SK-N-SH treated with all-trans-retinoic acid at 6 μM for 48 hours (cell line): ENCODE results near the gene MYH15.

Experiments used
- ATAC-seq: fragments of 200-7000 bp; cut with Tn5 transposase; 3 replicates; pipeline ENCODE4 v1.9.1; 2020; ENCODE audit warnings: mild to moderate bottlenecking, moderate library complexity
- ARNTL ChIP-seq: fragments of 450-650 bp; formaldehyde crosslinking; IDR thresholded peaks from 2 replicates; pipeline ENCODE4 v1.5.0; 2020; ENCODE audit warnings: low read depth, mild to moderate bottlenecking, moderate library complexity, borderline replicate concordance
- CSDC2 ChIP-seq: fragments of 250-450 bp; sonication (Bioruptor Pico); IDR thresholded peaks from 2 replicates; pipeline ENCODE4 v1.5.0; 2020; ENCODE audit warnings: mild to moderate bottlenecking, moderate library complexity
- ESRRG ChIP-seq: fragments of 250-450 bp; sonication (Bioruptor Pico); IDR thresholded peaks from 2 replicates; pipeline ENCODE4 v1.6.1; 2021; ENCODE audit warnings: mild to moderate bottlenecking
- GLIS3 ChIP-seq: fragments of 250-450 bp; sonication (Bioruptor Pico); IDR thresholded peaks from 2 replicates; pipeline ENCODE4 v1.5.0; 2020; ENCODE audit warnings: mild to moderate bottlenecking, moderate library complexity
- OSR1 ChIP-seq: fragments of 250-450 bp; sonication (Bioruptor Pico); IDR thresholded peaks from 2 replicates; pipeline ENCODE4 v1.8.0; 2022; ENCODE audit warnings: moderate library complexity, mild to moderate bottlenecking, inconsistent platforms
- RARB ChIP-seq: fragments of 250-450 bp; sonication (Bioruptor Pico); IDR thresholded peaks from 2 replicates; pipeline ENCODE4 v1.8.0; 2021; ENCODE audit warnings: mild to moderate bottlenecking, moderate library complexity
- SNAI2 ChIP-seq: fragments of 250-450 bp; sonication (Bioruptor Pico); IDR thresholded peaks from 2 replicates; pipeline ENCODE4 v1.5.0; 2020; ENCODE audit warnings: mild to moderate bottlenecking, moderate library complexity
- TCF4 ChIP-seq: fragments of 250-450 bp; sonication (Bioruptor Pico); IDR thresholded peaks from 2 replicates; pipeline ENCODE4 v1.8.0; 2021; ENCODE audit warnings: mild to moderate bottlenecking, moderate library complexity, borderline replicate concordance
- TOX ChIP-seq: fragments of 250-450 bp; sonication (Bioruptor Pico); IDR thresholded peaks from 2 replicates; pipeline ENCODE4 v1.8.0; 2021; ENCODE audit warnings: mild to moderate bottlenecking, moderate library complexity, borderline replicate concordance
- ZC3H10 ChIP-seq: fragments of 250-450 bp; sonication (Bioruptor Pico); IDR thresholded peaks from 2 replicates; pipeline ENCODE4 v1.5.1; 2021; ENCODE audit warnings: mild to moderate bottlenecking, moderate library complexity
- ZFP3 ChIP-seq: fragments of 250-450 bp; sonication (Bioruptor Pico); IDR thresholded peaks from 2 replicates; pipeline ENCODE4 v1.5.0; 2020; ENCODE audit warnings: mild to moderate bottlenecking, moderate library complexity
- ZNF565 ChIP-seq: fragments of 450-650 bp; formaldehyde crosslinking; conservative IDR thresholded peaks from 2 replicates; pipeline ENCODE4 v1.5.0; 2020; ENCODE audit warnings: low read depth, mild to moderate bottlenecking, moderate library complexity
- ZNF8 ChIP-seq: fragments of 450-650 bp; formaldehyde crosslinking; IDR thresholded peaks from 2 replicates; pipeline ENCODE4 v1.5.0; 2020; ENCODE audit warnings: mild to moderate bottlenecking, moderate library complexity
- TF ChIP-seq, protein P1 (sequence below): fragments of 250-450 bp; sonication (Bioruptor Pico); IDR thresholded peaks from 2 replicates; pipeline ENCODE4 v1.8.0; 2021; ENCODE audit warnings: low read depth, mild to moderate bottlenecking, moderate library complexity, borderline replicate concordance
- TF ChIP-seq, protein P2 (sequence below): fragments of 250-450 bp; sonication (Bioruptor Pico); IDR thresholded peaks from 2 replicates; pipeline ENCODE4 v1.5.0; 2020; ENCODE audit warnings: mild to moderate bottlenecking, moderate library complexity
- TF ChIP-seq, protein P3 (sequence below): fragments of 250-450 bp; sonication (Bioruptor Pico); IDR thresholded peaks from 2 replicates; pipeline ENCODE4 v1.8.0; 2020; ENCODE audit warnings: mild to moderate bottlenecking, moderate library complexity, borderline replicate concordance
- TF ChIP-seq, protein P4 (sequence below): fragments of 250-450 bp; sonication (Bioruptor Pico); IDR thresholded peaks from 2 replicates; pipeline ENCODE4 v1.5.1; 2020; ENCODE audit warnings: low read depth, mild to moderate bottlenecking, moderate library complexity
- TF ChIP-seq, protein P5 (sequence below): fragments of 250-450 bp; sonication (Bioruptor Pico); IDR thresholded peaks from 2 replicates; pipeline ENCODE4 v1.5.1; 2021; ENCODE audit warnings: mild to moderate bottlenecking, moderate library complexity

Gene MYH15

DNA sequence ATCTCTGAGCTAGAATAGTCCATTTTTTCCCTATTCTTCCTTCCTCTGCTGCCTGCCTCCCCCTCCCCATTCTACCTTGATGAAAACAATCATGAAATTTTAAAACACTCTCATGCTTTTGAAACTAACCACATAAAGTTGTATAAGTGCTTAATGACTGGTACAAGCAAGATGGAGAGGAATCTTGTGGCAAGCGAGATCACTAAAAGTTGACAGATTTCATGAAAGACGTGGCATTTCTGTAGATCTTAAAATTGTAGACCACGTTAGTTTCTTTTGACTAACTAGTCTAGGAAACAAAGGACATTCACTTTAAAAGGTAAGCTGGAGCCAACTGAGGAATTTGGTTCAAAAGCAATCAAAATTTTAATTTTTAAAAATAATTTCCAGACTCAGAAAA lies 178.6 kb downstream of the MYH15 start:
- ATAC-seq: no peak
- TF ChIP-seq ZFP3 (CRISPR knock-in tag) (no peak), ESRRG (CRISPR knock-in tag) (no peak), ZNF565 (no peak), TOX (no peak), CSDC2 (CRISPR knock-in tag) (no peak), TCF4 (CRISPR knock-in tag) (no peak), ARNTL (no peak), SNAI2 (no peak), OSR1 (CRISPR knock-in tag) (no peak), ZNF8 (CRISPR knock-in tag) (no peak), ZC3H10 (CRISPR knock-in tag) (no peak), RARB (CRISPR knock-in tag) (no peak), GLIS3 (CRISPR knock-in tag) (no peak)
- TF ChIP-seq, protein P1, sequence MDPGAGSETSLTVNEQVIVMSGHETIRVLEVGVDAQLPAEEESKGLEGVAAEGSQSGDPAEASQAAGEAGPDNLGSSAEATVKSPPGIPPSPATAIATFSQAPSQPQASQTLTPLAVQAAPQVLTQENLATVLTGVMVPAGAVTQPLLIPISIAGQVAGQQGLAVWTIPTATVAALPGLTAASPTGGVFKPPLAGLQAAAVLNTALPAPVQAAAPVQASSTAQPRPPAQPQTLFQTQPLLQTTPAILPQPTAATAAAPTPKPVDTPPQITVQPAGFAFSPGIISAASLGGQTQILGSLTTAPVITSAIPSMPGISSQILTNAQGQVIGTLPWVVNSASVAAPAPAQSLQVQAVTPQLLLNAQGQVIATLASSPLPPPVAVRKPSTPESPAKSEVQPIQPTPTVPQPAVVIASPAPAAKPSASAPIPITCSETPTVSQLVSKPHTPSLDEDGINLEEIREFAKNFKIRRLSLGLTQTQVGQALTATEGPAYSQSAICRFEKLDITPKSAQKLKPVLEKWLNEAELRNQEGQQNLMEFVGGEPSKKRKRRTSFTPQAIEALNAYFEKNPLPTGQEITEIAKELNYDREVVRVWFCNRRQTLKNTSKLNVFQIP (CRISPR knock-in tag): no peak
- TF ChIP-seq, protein P2, sequence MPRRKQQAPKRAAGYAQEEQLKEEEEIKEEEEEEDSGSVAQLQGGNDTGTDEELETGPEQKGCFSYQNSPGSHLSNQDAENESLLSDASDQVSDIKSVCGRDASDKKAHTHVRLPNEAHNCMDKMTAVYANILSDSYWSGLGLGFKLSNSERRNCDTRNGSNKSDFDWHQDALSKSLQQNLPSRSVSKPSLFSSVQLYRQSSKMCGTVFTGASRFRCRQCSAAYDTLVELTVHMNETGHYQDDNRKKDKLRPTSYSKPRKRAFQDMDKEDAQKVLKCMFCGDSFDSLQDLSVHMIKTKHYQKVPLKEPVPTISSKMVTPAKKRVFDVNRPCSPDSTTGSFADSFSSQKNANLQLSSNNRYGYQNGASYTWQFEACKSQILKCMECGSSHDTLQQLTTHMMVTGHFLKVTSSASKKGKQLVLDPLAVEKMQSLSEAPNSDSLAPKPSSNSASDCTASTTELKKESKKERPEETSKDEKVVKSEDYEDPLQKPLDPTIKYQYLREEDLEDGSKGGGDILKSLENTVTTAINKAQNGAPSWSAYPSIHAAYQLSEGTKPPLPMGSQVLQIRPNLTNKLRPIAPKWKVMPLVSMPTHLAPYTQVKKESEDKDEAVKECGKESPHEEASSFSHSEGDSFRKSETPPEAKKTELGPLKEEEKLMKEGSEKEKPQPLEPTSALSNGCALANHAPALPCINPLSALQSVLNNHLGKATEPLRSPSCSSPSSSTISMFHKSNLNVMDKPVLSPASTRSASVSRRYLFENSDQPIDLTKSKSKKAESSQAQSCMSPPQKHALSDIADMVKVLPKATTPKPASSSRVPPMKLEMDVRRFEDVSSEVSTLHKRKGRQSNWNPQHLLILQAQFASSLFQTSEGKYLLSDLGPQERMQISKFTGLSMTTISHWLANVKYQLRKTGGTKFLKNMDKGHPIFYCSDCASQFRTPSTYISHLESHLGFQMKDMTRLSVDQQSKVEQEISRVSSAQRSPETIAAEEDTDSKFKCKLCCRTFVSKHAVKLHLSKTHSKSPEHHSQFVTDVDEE: no peak
- TF ChIP-seq, protein P3, sequence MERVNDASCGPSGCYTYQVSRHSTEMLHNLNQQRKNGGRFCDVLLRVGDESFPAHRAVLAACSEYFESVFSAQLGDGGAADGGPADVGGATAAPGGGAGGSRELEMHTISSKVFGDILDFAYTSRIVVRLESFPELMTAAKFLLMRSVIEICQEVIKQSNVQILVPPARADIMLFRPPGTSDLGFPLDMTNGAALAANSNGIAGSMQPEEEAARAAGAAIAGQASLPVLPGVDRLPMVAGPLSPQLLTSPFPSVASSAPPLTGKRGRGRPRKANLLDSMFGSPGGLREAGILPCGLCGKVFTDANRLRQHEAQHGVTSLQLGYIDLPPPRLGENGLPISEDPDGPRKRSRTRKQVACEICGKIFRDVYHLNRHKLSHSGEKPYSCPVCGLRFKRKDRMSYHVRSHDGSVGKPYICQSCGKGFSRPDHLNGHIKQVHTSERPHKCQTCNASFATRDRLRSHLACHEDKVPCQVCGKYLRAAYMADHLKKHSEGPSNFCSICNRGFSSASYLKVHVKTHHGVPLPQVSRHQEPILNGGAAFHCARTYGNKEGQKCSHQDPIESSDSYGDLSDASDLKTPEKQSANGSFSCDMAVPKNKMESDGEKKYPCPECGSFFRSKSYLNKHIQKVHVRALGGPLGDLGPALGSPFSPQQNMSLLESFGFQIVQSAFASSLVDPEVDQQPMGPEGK (CRISPR knock-in tag): no peak
- TF ChIP-seq, protein P4, sequence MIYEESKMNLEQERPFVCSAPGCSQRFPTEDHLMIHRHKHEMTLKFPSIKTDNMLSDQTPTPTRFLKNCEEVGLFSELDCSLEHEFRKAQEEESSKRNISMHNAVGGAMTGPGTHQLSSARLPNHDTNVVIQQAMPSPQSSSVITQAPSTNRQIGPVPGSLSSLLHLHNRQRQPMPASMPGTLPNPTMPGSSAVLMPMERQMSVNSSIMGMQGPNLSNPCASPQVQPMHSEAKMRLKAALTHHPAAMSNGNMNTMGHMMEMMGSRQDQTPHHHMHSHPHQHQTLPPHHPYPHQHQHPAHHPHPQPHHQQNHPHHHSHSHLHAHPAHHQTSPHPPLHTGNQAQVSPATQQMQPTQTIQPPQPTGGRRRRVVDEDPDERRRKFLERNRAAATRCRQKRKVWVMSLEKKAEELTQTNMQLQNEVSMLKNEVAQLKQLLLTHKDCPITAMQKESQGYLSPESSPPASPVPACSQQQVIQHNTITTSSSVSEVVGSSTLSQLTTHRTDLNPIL (CRISPR knock-in tag): no peak
- TF ChIP-seq, protein P5, sequence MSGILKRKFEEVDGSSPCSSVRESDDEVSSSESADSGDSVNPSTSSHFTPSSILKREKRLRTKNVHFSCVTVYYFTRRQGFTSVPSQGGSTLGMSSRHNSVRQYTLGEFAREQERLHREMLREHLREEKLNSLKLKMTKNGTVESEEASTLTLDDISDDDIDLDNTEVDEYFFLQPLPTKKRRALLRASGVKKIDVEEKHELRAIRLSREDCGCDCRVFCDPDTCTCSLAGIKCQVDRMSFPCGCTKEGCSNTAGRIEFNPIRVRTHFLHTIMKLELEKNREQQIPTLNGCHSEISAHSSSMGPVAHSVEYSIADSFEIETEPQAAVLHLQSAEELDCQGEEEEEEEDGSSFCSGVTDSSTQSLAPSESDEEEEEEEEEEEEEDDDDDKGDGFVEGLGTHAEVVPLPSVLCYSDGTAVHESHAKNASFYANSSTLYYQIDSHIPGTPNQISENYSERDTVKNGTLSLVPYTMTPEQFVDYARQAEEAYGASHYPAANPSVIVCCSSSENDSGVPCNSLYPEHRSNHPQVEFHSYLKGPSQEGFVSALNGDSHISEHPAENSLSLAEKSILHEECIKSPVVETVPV (CRISPR knock-in tag): no peak
